ENCODE results near the gene MFSD12.

- TF ChIP-seq GABPA (IDR thresholded peaks at IDR 0.05; ENCODE audit: low read depth): no peak
- TF ChIP-seq POLR2AphosphoS5 (IDR thresholded peaks at IDR 0.05; ENCODE audit: low read depth): no peak
- TF ChIP-seq, protein P1, sequence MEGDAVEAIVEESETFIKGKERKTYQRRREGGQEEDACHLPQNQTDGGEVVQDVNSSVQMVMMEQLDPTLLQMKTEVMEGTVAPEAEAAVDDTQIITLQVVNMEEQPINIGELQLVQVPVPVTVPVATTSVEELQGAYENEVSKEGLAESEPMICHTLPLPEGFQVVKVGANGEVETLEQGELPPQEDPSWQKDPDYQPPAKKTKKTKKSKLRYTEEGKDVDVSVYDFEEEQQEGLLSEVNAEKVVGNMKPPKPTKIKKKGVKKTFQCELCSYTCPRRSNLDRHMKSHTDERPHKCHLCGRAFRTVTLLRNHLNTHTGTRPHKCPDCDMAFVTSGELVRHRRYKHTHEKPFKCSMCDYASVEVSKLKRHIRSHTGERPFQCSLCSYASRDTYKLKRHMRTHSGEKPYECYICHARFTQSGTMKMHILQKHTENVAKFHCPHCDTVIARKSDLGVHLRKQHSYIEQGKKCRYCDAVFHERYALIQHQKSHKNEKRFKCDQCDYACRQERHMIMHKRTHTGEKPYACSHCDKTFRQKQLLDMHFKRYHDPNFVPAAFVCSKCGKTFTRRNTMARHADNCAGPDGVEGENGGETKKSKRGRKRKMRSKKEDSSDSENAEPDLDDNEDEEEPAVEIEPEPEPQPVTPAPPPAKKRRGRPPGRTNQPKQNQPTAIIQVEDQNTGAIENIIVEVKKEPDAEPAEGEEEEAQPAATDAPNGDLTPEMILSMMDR (IDR thresholded peaks at IDR 0.05; ENCODE audit: insufficient read depth, low read length): no peak
Observed at GRCh38 chr19:3494559-3494958, 62.8 kb downstream of the MFSD12 start.
